DOHH2 (cell line): ENCODE measurements around the gene KIAA1549.

ENCODE experiments used
- H3F3A ChIP-seq: fragments of 200-600 bp; sonication (generic), shearing (Covaris generic); 2 replicates; pipeline ENCODE4 v1.6.0; 2016; ENCODE audit warnings: antibody characterized with exemption, mild to moderate bottlenecking; ENCODE audit not compliant: control insufficient read depth, insufficient read depth
- H3K27ac ChIP-seq: fragments of 200-600 bp; sonication (generic); 2 replicates; pipeline ENCODE4 v1.5.1; 2014; ENCODE audit warnings: low read depth, mild to moderate bottlenecking, low read length, moderate library complexity
- H3K27me3 ChIP-seq: fragments of 200-600 bp; sonication (generic); 2 replicates; pipeline ENCODE4 v1.6.1; 2014; ENCODE audit warnings: mild to moderate bottlenecking, low read length, mixed read lengths; ENCODE audit not compliant: control insufficient read depth
- H3K36me3 ChIP-seq: fragments of 200-600 bp; sonication (generic); 2 replicates; pipeline ENCODE4 v1.6.1; 2014; ENCODE audit warnings: mild to moderate bottlenecking, low read length, moderate library complexity, mixed read lengths; ENCODE audit not compliant: control insufficient read depth
- H3K4me1 ChIP-seq: fragments of 200-600 bp; sonication (generic); 2 replicates; pipeline ENCODE4 v1.6.1; 2014; ENCODE audit warnings: mild to moderate bottlenecking, low read length, mixed read lengths; ENCODE audit not compliant: control insufficient read depth
- H3K4me2 ChIP-seq: fragments of 200-600 bp; sonication (generic); 2 replicates; pipeline ENCODE4 v1.6.0; 2014; ENCODE audit warnings: mild to moderate bottlenecking, low read length, moderate library complexity
- H3K4me3 ChIP-seq: fragments of 200-600 bp; sonication (generic); 2 replicates; pipeline ENCODE4 v1.5.1; 2014; ENCODE audit warnings: mild to moderate bottlenecking, low read length, mixed read lengths
- H3K79me2 ChIP-seq: fragments of 200-600 bp; sonication (generic); 2 replicates; pipeline ENCODE4 v1.6.1; 2014; ENCODE audit warnings: mild to moderate bottlenecking, low read length, mixed read lengths; ENCODE audit not compliant: control insufficient read depth
- H3K9me2 ChIP-seq: fragments of 200-600 bp; sonication (generic); replicated peaks from 2 replicates; pipeline ENCODE4 v1.6.1; 2014; ENCODE audit warnings: mild to moderate bottlenecking, low read length, mixed read lengths; ENCODE audit not compliant: control insufficient read depth
- H3K9me3 ChIP-seq: fragments of 200-600 bp; sonication (generic); 2 replicates; pipeline ENCODE4 v1.6.1; 2014; ENCODE audit warnings: antibody characterized with exemption, low read length, mixed read lengths; ENCODE audit not compliant: control insufficient read depth, insufficient read depth
- H4K20me1 ChIP-seq: fragments of 200-600 bp; sonication (generic); 2 replicates; pipeline ENCODE4 v1.6.0; 2014; ENCODE audit warnings: low read depth, mild to moderate bottlenecking, antibody characterized with exemption, low read length, moderate library complexity; ENCODE audit not compliant: control insufficient read depth, insufficient read depth
- CTCF ChIP-seq: fragments of 200-600 bp; sonication (generic); IDR thresholded peaks from one replicate; pipeline ENCODE4 v1.5.1; 2014; ENCODE audit warnings: antibody characterized with exemption, mild to moderate bottlenecking, low read depth, low read length; ENCODE audit not compliant: poor library complexity, severe bottlenecking
- EZH2phosphoT487 ChIP-seq: fragments of 200-600 bp; sonication (generic); IDR thresholded peaks from 2 replicates; pipeline ENCODE4 v1.6.1; 2017; ENCODE audit warnings: borderline replicate concordance, mild to moderate bottlenecking, antibody characterized with exemption, low read length, moderate library complexity, mixed read lengths

The KIAA1549 gene

GRCh38 chr7:138929969-138930368 lies 51.2 kb downstream of the KIAA1549 start:
- Histone ChIP-seq H3K27me3 (0 out of 2 replicates have a peak, but pooled peaks cover 5% of the 10 kb centered on the region), H3K4me1 (no peaks in the 10 kb centered on the region), H3K4me3 (no peak overlapping the region), H3F3A (no peaks in the 10 kb centered on the region), H4K20me1 (no peaks in the 10 kb centered on the region), H3K79me2 (no peaks in the 10 kb centered on the region), H3K4me2 (no peak overlapping the region), H3K9me3 (no peaks in the 10 kb centered on the region), H3K36me3 (no peaks in the 10 kb centered on the region), H3K27ac (no peak overlapping the region), H3K9me2 (no peaks in the 10 kb centered on the region)
- TF ChIP-seq EZH2phosphoT487 (no peak), CTCF (no peak)

GRCh38 chr7:138926241-138926612 lies 55.0 kb downstream of the KIAA1549 start:
- Histone ChIP-seq H3K27ac (no peak overlapping the region), H4K20me1 (no peaks in the 10 kb centered on the region), H3K9me3 (no peaks in the 10 kb centered on the region), H3K4me1 (no peaks in the 10 kb centered on the region), H3K9me2 (no peaks in the 10 kb centered on the region), H3F3A (no peaks in the 10 kb centered on the region), H3K4me2 (no peak overlapping the region), H3K4me3 (no peak overlapping the region), H3K27me3 (0 out of 2 replicates have a peak, but pooled peaks cover 2% of the 10 kb centered on the region), H3K79me2 (no peaks in the 10 kb centered on the region), H3K36me3 (no peaks in the 10 kb centered on the region)
- no peak for TF ChIP-seq CTCF
- no peak for TF ChIP-seq EZH2phosphoT487

GRCh38 chr7:138924501-138925225 lies 56.5 kb downstream of the KIAA1549 start:
- Histone ChIP-seq H3K27me3 (no peaks in the 10 kb centered on the region), H3F3A (no peaks in the 10 kb centered on the region), H3K9me2 (no peaks in the 10 kb centered on the region), H3K4me2 (no peak overlapping the region), H3K9me3 (no peaks in the 10 kb centered on the region), H3K27ac (no peak overlapping the region), H3K79me2 (no peaks in the 10 kb centered on the region), H3K4me3 (no peak overlapping the region), H3K36me3 (no peaks in the 10 kb centered on the region), H4K20me1 (no peaks in the 10 kb centered on the region), H3K4me1 (no peaks in the 10 kb centered on the region)
- TF ChIP-seq CTCF (no peak), EZH2phosphoT487 (no peak)
